Adrenal gland (tissue), 12 donors: ENCODE data around the gene NUBP1. TPM values are rescaled to one million over a fixed set of nuclear protein-coding genes. Genes with fewer than 3 reads are reported as not detected.
A peak's percentile ranks its signal among the peaks of the same experiment; 100 is the strongest.

Source experiments
- DNase-seq, 7 donors: peaks; one replicate each; pipeline ENCODE4 v3.0.0-alpha.2; 2019 to 2020
- H3K27ac ChIP-seq, 5 donors: fragments of 200-600 bp; sonication (generic) in 4 of 5; 1 replicate in 3 of 5; 2 replicates in 2 of 5; pipeline versions ENCODE4 v1.5.1 to v1.8.0; 2016 to 2020; ENCODE audit warnings: mild to moderate bottlenecking in 1 of 5
- H3K27me3 ChIP-seq: fragments of 200-600 bp; 2 replicates; pipeline ENCODE4 v1.8.0; 2021
- H3K36me3 ChIP-seq, 2 donors: fragments of 200-600 bp; replicated peaks in 1 of 2; 1 replicate in 1 of 2; 2 replicates in 1 of 2; pipeline versions ENCODE4 v1.5.1 to v1.8.0; 2018 to 2022
- H3K4me1 ChIP-seq, 2 donors: fragments of 200-600 bp; replicated peaks in 1 of 2; 1 replicate in 1 of 2; 2 replicates in 1 of 2; pipeline versions ENCODE4 v1.5.1 to v1.8.0; 2018 to 2021
- H3K4me3 ChIP-seq, 4 donors: fragments of 200-600 bp; sonication (generic) in 3 of 4; one replicate each; pipeline ENCODE4 v1.5.1; 2016 to 2018
- H3K9me3 ChIP-seq, 3 donors: fragments of 200-600 bp; sonication (generic) in 1 of 3; replicated peaks in 1 of 3; 1 replicate in 2 of 3; 2 replicates in 1 of 3; pipeline versions ENCODE4 v1.5.1 to v1.8.0; 2016 to 2021
- CTCF ChIP-seq, 6 experiments: fragments of 450-650 bp in 4 of 6; fragments of 200-600 bp in 2 of 6; sonication (generic) in 1 of 6; IDR thresholded peaks; 1 replicate in 5 of 6; 2 replicates in 1 of 6; pipeline versions ENCODE4 v1.5.1 to v1.8.0; 2016 to 2021; ENCODE audit warnings: antibody characterized with exemption in 6 of 6, mild to moderate bottlenecking in 2 of 6, moderate library complexity in 1 of 6
- POLR2A ChIP-seq, 2 donors: fragments of 450-650 bp; IDR thresholded peaks; one replicate each; pipeline ENCODE4 v1.6.1; 2017; ENCODE audit warnings: antibody characterized with exemption in 2 of 2, mild to moderate bottlenecking in 2 of 2, moderate library complexity in 1 of 2
- WGBS, 4 donors: extraction: QIAGEN DNeasy Blood & Tissue Kit in 2 of 4; methylation state at CpG; one replicate each; pipeline versions ENCODE4 v1.1.5 to v1.1.7; 2013 to 2017; 5-methylcytosine and 5-hydroxymethylcytosine counted together
- intact Hi-C, 2 donors: fragments of 100-400 bp; cut with DNase I; formaldehyde crosslinking; loops; one replicate each; pipeline versions ENCODE4 v1.14.1 to v1.15.0; 2022 to 2023
- polyA plus RNA-seq, 3 donors: library from polyadenylated mRNA; stranded (reverse); fragments of 200-250 nt in 2 of 3; fragments of 350-450 nt in 1 of 3; fragmentation: Illumina TruSeq in 1 of 3; extraction: RNeasy Lipid Tissue Mini Kit (QIAGEN cat#74804) in 1 of 3; gene quantifications; one replicate each; pipeline ENCODE4 v1.2.3, GENCODE V29; 2013 to 2014
- total RNA-seq, 9 donors: library from RNA; depleted of rRNA in 4 of 9; stranded (reverse); fragments of >200 nt in 4 of 9; fragments of 120-200 nt in 1 of 9; fragmentation: NEBNext Ultra II Directional in 1 of 9; extraction: Animal tissue kit (Norgen Biotek cat#: 25700) in 1 of 9; gene quantifications; one replicate each; pipeline versions ENCODE4 v1.1.0 to v1.2.4, GENCODE V29; 2013 to 2023
- donor health status: healthy with polysubstance abuse.
- donor health status: Bipolar disorder and iron deficiency.
- donor health status: DM: yes; HTN: yes; CAD: no.
- donor health status: DM: no; HTN: no; CAD: no.
- donor health status: DM: no; HTN: no; CAD: no.
- donor health status: DM: yes; HTN: yes; CAD: no.

NUBP1 gene
- total and polyA plus RNA-seq, 12 donors, result 22.5 to 91.8 (median 57.4) TPM

DNA sequence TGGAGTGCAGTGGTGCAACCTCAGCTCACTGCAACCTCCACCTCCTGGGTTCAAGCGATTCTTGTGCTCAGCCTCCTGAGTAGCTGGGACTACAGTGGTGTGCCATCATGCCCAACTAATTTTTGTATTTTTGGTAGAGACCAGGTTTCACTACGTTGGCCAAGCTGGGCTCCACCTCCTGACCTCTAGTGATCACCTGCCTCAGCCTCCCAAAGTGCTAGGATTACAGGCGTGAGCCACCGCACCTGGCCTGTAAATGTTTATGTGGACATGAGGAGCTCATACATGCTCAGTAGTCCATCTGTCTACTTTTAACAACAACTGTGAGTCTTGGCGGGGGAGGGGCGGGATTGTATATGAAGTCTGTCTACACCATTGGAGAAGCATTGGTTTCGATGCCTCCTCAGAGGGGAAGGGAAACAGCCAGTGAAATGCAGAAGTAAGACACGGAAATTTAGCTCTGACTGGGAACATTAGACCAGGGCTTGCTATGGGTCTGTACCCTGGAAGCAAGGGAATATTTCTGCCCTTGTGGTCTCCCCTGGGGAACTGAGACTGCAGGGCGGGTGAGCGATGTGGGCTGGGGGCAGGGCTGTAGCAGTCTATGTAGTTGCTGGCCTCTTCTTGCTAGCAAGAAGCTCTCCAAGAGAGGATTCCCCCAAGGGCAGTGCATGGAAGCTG, 9.3 kb downstream of the NUBP1 start:
- DNase-seq, result peak; percentile 54 to 87 (median 61)
- no peaks in the 10 kb centered on the region for H3K27me3 ChIP-seq
- intact Hi-C loops, result no loop called here
- H3K4me3 ChIP-seq, result no peak overlapping the region
- 84 to 87% (median 86%) methylated on average over 10 of the region's 10 CpGs for WGBS, 4 donors
- H3K36me3 ChIP-seq, result peaks cover 0 to 43% of the 10 kb centered on the region in 2 donors
- peaks cover 10 to 25% of the 10 kb centered on the region in 2 donors for H3K4me1 ChIP-seq
- H3K27ac ChIP-seq, result peak overlapping the region in 2 of 5 donors; percentile 21 to 70
- TF ChIP-seq CTCF (IDR thresholded peaks at IDR 0.05) (no peak), POLR2A (IDR thresholded peaks at IDR 0.05) (no peak)
- no peaks in the 10 kb centered on the region for H3K9me3 ChIP-seq

DNA sequence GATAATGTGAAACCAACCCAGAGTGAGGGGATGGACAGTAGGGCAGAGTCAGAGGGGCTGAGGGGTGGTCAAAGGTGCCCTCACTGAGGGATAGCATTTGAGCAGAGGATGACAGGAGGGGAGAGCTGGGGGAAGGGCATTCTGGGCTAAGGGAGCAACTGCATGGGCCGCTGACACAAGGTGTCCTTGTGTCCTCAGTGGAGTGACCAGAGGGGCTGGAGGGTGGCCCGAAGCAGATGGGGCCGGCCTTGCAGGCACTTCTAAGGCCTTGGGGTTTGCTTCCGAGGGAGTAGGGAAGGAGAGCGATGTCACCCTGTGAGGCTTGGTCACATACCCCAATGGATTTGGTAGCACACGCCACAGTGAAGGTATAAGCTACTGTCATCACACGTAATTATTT, 10.0 kb downstream of the NUBP1 start:
- H3K4me3 ChIP-seq, result no peak overlapping the region
- H3K9me3 ChIP-seq, result no peaks in the 10 kb centered on the region
- intact Hi-C loops, result no loop called here
- peak overlapping the region in 2 of 5 donors; percentile 21 to 70 for H3K27ac ChIP-seq
- peaks cover 10 to 23% of the 10 kb centered on the region in 2 donors for H3K4me1 ChIP-seq
- H3K27me3 ChIP-seq, result no peaks in the 10 kb centered on the region
- TF ChIP-seq POLR2A (IDR thresholded peaks at IDR 0.05) (no peak), CTCF (IDR thresholded peaks at IDR 0.05) (no peak)
- H3K36me3 ChIP-seq, result peaks cover 0 to 44% of the 10 kb centered on the region in 2 donors
- DNase-seq, result no peak
- WGBS, 4 donors, result 68 to 83% (median 79%) methylated on average over 7 of the region's 7 CpGs

- Histone ChIP-seq H3K4me3 (no peak overlapping the region), H3K9me3 (no peaks in the 10 kb centered on the region), H3K4me1 (peaks cover 1 to 13% of the 10 kb centered on the region in 2 donors), H3K27me3 (no peaks in the 10 kb centered on the region), H3K27ac (peak overlapping the region in 2 of 5 donors; percentile 12 to 20), H3K36me3 (peaks cover 0 to 56% of the 10 kb centered on the region in 2 donors)
- TF ChIP-seq CTCF (IDR thresholded peaks at IDR 0.05), result no peak
- TF ChIP-seq POLR2A (IDR thresholded peaks at IDR 0.05), result no peak
- no peak for DNase-seq
- intact Hi-C loops, result loop anchor here in 1 of 2 donors (5.0 kb wide), 1 partner anchor 162 kb away; no protein-coding TSS in a partner anchor
- 55 to 80% (median 67%) methylated on average over 4 of the region's 4 CpGs for WGBS, 4 donors
Measured at GRCh38 chr16:10754941-10755340, 11.3 kb downstream of the NUBP1 start.

GRCh38 chr16:10756574-10756973, 12.9 kb downstream of the NUBP1 start:
- TF ChIP-seq CTCF (IDR thresholded peaks at IDR 0.05) (no peak), POLR2A (IDR thresholded peaks at IDR 0.05) (no peak)
- DNase-seq, result no peak
- WGBS, 4 donors, result 75 to 84% (median 78%) methylated on average over 6 of the region's 6 CpGs
- Histone ChIP-seq H3K27me3 (no peaks in the 10 kb centered on the region), H3K9me3 (no peaks in the 10 kb centered on the region), H3K4me1 (no peaks in the 10 kb centered on the region), H3K36me3 (peaks cover 0 to 72% of the 10 kb centered on the region in 2 donors), H3K27ac (no peak overlapping the region), H3K4me3 (no peak overlapping the region)
- intact Hi-C loops, result loop anchor here in 1 of 2 donors (5.0 kb wide), 1 partner anchor 161 kb away; no protein-coding TSS in a partner anchor
